H1 (cell line): ENCODE measurements around the gene IL17REL. TPM values are rescaled to one million over a fixed set of nuclear protein-coding genes. Genes with fewer than 3 reads are reported as not detected.

Experiments used
- CEBPB ChIP-seq: IDR thresholded peaks from 2 replicates; pipeline ENCODE4 v1.6.1; 2012; ENCODE audit warnings: low read depth, low read length
- GTF2F1 ChIP-seq: IDR thresholded peaks from 2 replicates; pipeline ENCODE4 v1.6.1; 2012; ENCODE audit warnings: low read depth, low read length, improper control_type of control experiment, borderline replicate concordance
- SUZ12 ChIP-seq: fragments of 200-600 bp; sonication (generic); IDR thresholded peaks from 2 replicates; pipeline ENCODE4 v1.6.1; 2012; ENCODE audit warnings: mild to moderate bottlenecking, inconsistent platforms, low read length, moderate library complexity, mixed read lengths
- TAF7 ChIP-seq: optimal IDR thresholded peaks from 2 replicates; pipeline ENCODE3; 2011; ENCODE audit warnings: low read depth, mild to moderate bottlenecking, inconsistent platforms, low read length, moderate library complexity, borderline replicate concordance
- polyA plus RNA-seq, 7 experiments: library from polyadenylated mRNA; depleted of rRNA in 3 of 7; stranded (reverse) in 5 of 7; unstranded in 2 of 7; fragments of >200 nt in 5 of 7; fragments of 200-250 nt in 2 of 7; gene quantifications; 1 replicate in 5 of 7; 2 replicates in 1 of 7; 4 replicates in 1 of 7; pipeline versions ENCODE4 v1.2.1 to v1.2.3, GENCODE V29; 2011 to 2013; ENCODE audit warnings: missing spikeins in 2 of 7, mixed read lengths in 2 of 7
- total RNA-seq: library from RNA; stranded (reverse); fragmentation: NEBNext Ultra II Directional; extraction: Animal tissue kit (Norgen Biotek cat#: 25700); gene quantifications from 2 replicates; pipeline ENCODE4 v1.2.1, GENCODE V29; 2021

The IL17REL gene
- total and polyA plus RNA-seq, 2 of the 8 experiments (the other 6 are each of a cell fraction or from before 2014, with no cell fraction given) = 0.15 to 0.20 TPM

GRCh38 chr22:49955581-49956417 lies 56.8 kb downstream of the IL17REL start (continued):
- no peak for TF ChIP-seq SUZ12
- no peak for TF ChIP-seq TAF7
- no peak for TF ChIP-seq CEBPB
- no peak for TF ChIP-seq GTF2F1
